HUES64 (cell line): ENCODE measurements around the gene CEP112.

ENCODE experiments used
- H3K27ac ChIP-seq: 2 replicates; pipeline ENCODE4 v1.7.0; 2013; ENCODE audit warnings: low read depth, low read length, inconsistent platforms
- H3K27me3 ChIP-seq: 2 replicates; pipeline ENCODE4 v1.6.1; 2013; ENCODE audit warnings: mild to moderate bottlenecking, low read length; ENCODE audit not compliant: insufficient read depth
- H3K36me3 ChIP-seq: 2 replicates; pipeline ENCODE4 v1.6.1; 2013; ENCODE audit warnings: mild to moderate bottlenecking, low read length; ENCODE audit not compliant: insufficient read depth
- H3K4me1 ChIP-seq: 2 replicates; pipeline ENCODE4 v1.6.1; 2013; ENCODE audit warnings: mild to moderate bottlenecking, low read length, moderate library complexity; ENCODE audit not compliant: insufficient read depth
- H3K4me3 ChIP-seq: 2 replicates; pipeline ENCODE4 v1.5.1; 2013; ENCODE audit warnings: mild to moderate bottlenecking, low read length, moderate library complexity
- H3K9ac ChIP-seq: 2 replicates; pipeline ENCODE4 v1.6.1; 2013; ENCODE audit warnings: mild to moderate bottlenecking, low read depth, low read length
- H3K9me3 ChIP-seq: 2 replicates; pipeline ENCODE4 v1.6.1; 2013; ENCODE audit warnings: low read depth, low read length; ENCODE audit not compliant: insufficient read depth
- WGBS: fragments of 150-250, 120-280 bp; methylation state at CpG from one replicate; pipeline ENCODE4 v1.1.7; 2013; ENCODE audit warnings: missing lambda C conversion rate; 5-methylcytosine and 5-hydroxymethylcytosine counted together

Gene CEP112

DNA sequence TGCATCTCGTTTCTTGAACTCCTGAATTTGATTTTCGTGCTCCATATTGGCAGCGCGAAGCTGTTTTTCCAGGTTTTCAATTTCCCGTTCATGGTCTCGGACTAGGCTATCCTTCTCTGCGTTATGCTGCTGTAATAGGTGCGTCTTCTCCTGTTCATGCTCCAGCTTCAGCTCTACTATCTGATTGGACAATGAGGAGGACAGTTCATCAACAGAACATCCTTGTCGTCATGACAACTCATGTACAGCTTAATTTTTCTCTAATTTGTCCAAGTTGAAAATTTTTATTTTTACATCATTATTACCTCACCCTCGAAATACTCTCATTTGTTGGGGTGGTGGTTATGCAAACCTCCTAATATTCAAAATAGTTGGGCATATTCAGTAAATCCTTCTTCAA, 289.8 kb downstream of the CEP112 start:
- H3K9me3 ChIP-seq, result no peaks in the 10 kb centered on the region
- no peak overlapping the region for H3K9ac ChIP-seq
- no peak overlapping the region for H3K4me3 ChIP-seq
- no peaks in the 10 kb centered on the region for H3K36me3 ChIP-seq
- peaks cover 11% of the 10 kb centered on the region; the same call in 1 of the 2 replicates for H3K4me1 ChIP-seq
- H3K27me3 ChIP-seq, result no peaks in the 10 kb centered on the region; the same call in 1 of the 2 replicates
- WGBS, result 94% methylated on average over 9 of the region's 10 CpGs
- H3K27ac ChIP-seq, result no peak overlapping the region

DNA sequence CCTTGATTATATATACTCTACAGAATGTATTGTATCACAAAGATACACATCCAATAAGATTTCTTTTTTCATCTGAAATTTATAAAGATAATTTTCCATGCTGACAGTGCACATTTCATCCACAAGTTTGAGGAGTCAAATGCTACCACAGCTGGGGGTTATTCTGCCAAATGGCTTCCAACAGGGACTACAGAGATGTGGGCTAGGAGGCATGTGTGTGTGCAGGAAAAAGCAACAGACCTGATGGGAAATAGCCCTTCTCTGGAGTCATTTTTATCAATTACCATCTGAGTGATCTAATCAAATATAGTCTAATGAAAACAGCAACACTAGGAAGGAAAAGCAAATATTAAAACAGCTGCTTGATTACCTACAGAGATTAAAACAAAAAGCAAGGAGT, 290.5 kb downstream of the CEP112 start:
- peaks cover 11% of the 10 kb centered on the region; the same call in 1 of the 2 replicates for H3K4me1 ChIP-seq
- H3K36me3 ChIP-seq, result no peaks in the 10 kb centered on the region
- H3K27me3 ChIP-seq, result no peaks in the 10 kb centered on the region; the same call in 1 of the 2 replicates
- no peak overlapping the region for H3K27ac ChIP-seq
- no peak overlapping the region for H3K4me3 ChIP-seq
- H3K9ac ChIP-seq, result no peak overlapping the region
- no peaks in the 10 kb centered on the region for H3K9me3 ChIP-seq

DNA sequence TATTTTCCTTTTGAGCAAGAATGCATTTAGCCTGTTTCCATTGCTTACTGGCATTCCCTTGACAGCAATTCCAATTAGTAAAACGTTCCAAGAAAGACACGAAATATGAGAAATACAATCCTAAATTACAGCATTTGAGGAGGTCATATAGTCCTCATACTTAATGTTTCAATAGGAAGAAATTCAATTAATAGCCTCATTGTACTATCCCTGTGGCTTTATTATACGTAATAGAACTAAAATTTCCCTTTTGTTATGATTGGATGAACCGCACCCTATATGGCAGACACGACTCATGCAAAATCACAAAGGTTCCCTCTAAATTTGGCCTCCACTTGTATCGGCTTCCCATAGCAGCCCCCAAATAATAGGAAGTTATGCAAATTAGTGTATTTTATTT, 291.7 kb downstream of the CEP112 start:
- WGBS, result 91% methylated on average over 5 of the region's 6 CpGs
- no peaks in the 10 kb centered on the region; the same call in 1 of the 2 replicates for H3K27me3 ChIP-seq
- no peaks in the 10 kb centered on the region for H3K9me3 ChIP-seq
- H3K4me3 ChIP-seq, result no peak overlapping the region
- H3K36me3 ChIP-seq, result no peaks in the 10 kb centered on the region
- no peak overlapping the region for H3K9ac ChIP-seq
- H3K4me1 ChIP-seq, result peaks cover 11% of the 10 kb centered on the region; the same call in 1 of the 2 replicates
- no peak overlapping the region for H3K27ac ChIP-seq

DNA sequence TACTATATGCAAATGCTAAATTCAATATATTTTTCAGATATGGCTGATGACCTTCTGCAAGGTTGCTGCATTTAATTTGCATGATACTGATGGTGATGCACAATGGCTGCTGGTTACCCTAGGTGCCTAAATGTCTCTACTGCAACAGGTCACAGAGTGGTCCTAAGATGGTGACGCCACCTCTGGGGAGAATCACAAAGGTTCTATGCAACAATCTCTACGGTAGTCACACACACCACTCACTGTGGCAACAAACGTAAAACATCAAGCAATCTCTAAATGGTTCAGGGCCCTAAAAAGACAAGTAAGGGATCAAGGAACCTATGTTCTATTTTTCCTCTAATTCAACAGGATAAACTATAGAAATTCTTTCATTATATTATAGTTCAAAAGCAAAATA, 293.3 kb downstream of the CEP112 start:
- Histone ChIP-seq H3K4me1 (peaks cover 11% of the 10 kb centered on the region; the same call in 1 of the 2 replicates), H3K27ac (no peak overlapping the region), H3K9ac (no peak overlapping the region), H3K4me3 (no peak overlapping the region), H3K9me3 (no peaks in the 10 kb centered on the region), H3K27me3 (no peaks in the 10 kb centered on the region; the same call in 1 of the 2 replicates), H3K36me3 (no peaks in the 10 kb centered on the region)
- 84% methylated on average over 3 of the region's 3 CpGs for WGBS

DNA sequence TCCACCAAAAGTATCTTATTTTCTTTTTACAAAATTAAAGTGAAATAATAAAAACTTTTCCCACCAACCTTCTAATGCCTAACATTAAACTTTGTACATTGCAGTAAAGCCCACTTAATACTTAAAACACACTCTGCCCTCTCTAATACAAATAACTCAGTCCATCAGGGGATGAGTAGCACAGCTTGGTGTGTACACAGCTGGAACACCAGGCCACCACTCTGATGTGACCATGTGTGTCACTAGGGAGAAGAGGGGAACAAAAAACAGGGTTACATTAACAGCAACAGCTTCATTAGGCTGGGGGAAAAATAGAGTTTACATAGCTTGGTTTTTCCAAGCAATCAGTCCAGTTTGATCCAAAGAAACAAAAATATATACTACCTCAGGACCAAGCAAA, 295.0 kb downstream of the CEP112 start:
- Histone ChIP-seq H3K9ac (no peak overlapping the region), H3K4me1 (no peaks in the 10 kb centered on the region), H3K27me3 (no peaks in the 10 kb centered on the region), H3K9me3 (no peaks in the 10 kb centered on the region), H3K4me3 (no peak overlapping the region), H3K36me3 (no peaks in the 10 kb centered on the region), H3K27ac (no peak overlapping the region)

DNA sequence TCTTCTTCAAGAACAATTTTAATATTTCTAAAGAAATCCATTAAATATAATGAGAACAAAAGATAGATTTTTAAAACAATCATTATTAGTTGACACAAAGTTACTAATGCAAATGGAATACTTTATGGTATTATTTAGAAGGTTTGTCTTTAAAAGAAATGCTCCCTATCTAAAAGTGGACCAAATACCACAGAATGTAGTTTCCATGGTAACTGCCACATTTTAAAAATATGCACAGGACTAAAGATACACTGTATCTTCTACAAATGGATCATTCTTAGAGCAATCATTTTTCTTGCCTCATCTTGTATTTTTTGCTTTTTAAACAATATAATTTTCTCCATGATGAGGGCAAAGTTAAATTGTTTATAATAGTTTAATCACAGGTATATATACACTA, 296.0 kb downstream of the CEP112 start:
- H3K9me3 ChIP-seq, result no peaks in the 10 kb centered on the region
- H3K9ac ChIP-seq, result no peak overlapping the region
- H3K27me3 ChIP-seq, result no peaks in the 10 kb centered on the region
- no peak overlapping the region for H3K27ac ChIP-seq
- H3K4me1 ChIP-seq, result no peaks in the 10 kb centered on the region
- H3K36me3 ChIP-seq, result no peaks in the 10 kb centered on the region
- H3K4me3 ChIP-seq, result no peak overlapping the region

DNA sequence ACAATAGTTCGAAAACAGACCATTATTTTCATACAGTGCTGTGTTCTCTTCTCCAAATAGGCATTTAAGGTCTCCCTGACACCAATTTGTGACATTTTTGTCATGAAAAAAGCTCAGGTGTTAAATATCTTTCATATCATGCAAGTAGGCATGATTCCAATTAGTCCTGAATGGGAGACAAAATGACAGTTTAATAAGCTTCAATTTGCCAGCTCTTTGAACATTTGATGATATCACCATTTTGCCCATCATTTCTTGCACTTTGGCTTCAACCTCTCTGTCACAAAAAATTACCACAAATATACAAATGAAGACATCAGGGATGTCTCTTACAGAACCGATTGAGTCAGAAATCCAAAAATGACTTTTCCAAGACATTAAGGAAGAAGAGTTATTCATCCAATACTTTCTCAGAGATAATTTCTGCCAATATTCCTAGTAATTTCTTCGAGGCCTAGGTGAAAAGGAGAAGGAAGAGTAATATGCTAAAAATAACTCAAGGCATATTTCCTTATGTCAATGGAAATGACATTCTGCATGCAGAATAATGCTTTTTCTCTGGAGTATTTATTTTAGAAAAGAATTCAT, 298.1 kb downstream of the CEP112 start:
- Histone ChIP-seq H3K27me3 (no peaks in the 10 kb centered on the region), H3K4me1 (no peaks in the 10 kb centered on the region), H3K9ac (no peak overlapping the region), H3K27ac (no peak overlapping the region), H3K9me3 (no peaks in the 10 kb centered on the region), H3K4me3 (no peak overlapping the region), H3K36me3 (no peaks in the 10 kb centered on the region)
- WGBS, result 94% methylated on average over 2 of the region's 3 CpGs

DNA sequence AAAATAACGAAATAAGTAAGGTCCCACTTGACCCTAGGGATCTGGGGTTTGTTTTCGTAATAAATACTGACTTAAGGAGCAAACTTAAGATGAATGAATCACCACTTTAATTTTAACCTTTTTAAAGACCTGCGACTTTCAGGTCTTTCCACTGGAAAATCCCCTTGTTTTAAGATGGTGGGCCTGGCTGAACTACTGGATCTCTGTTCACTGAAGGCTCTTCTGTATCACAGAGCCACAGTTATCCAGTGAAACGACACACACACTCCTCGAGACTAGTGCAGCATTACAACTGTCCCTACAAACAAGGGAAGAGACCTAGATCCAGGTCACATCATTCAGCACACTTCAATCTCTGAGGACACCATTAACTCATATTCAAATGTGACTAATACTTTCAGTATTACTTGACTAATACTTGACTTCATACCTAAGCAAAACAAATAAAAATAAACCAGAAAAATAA, 299.0 kb downstream of the CEP112 start:
- Histone ChIP-seq H3K4me3 (no peak overlapping the region), H3K9ac (no peak overlapping the region), H3K4me1 (no peaks in the 10 kb centered on the region), H3K9me3 (no peaks in the 10 kb centered on the region), H3K36me3 (no peaks in the 10 kb centered on the region), H3K27ac (no peak overlapping the region), H3K27me3 (no peaks in the 10 kb centered on the region)
- WGBS, result 94% methylated on average over 5 of the region's 5 CpGs

DNA sequence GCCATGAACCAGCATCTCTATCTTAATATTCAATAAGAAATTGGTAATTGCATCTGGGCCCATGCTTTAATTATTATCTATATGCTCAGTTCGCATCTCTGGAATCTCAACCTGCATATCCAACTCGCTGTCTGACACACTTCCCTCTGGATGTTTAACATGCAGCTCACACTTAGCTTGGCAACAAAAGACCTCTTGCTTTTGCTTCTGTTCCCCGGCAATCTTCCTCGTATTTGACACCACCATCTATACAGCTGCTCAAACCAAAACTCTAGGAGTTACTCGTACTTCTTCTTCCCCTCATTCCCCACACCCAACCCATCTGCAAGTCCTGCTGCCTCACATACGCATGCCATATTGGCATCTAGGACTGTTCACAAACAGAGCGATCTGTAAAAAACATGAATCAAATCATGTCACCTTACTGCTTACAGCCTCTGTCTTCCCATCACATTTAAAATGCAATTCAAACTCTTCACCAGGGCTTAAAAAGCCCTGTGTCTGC, 300.6 kb downstream of the CEP112 start:
- Histone ChIP-seq H3K9ac (no peak overlapping the region), H3K9me3 (no peaks in the 10 kb centered on the region), H3K27me3 (no peaks in the 10 kb centered on the region), H3K36me3 (no peaks in the 10 kb centered on the region), H3K27ac (no peak overlapping the region), H3K4me1 (no peaks in the 10 kb centered on the region), H3K4me3 (no peak overlapping the region)
- WGBS, result 94% methylated on average over 7 of the region's 7 CpGs

DNA sequence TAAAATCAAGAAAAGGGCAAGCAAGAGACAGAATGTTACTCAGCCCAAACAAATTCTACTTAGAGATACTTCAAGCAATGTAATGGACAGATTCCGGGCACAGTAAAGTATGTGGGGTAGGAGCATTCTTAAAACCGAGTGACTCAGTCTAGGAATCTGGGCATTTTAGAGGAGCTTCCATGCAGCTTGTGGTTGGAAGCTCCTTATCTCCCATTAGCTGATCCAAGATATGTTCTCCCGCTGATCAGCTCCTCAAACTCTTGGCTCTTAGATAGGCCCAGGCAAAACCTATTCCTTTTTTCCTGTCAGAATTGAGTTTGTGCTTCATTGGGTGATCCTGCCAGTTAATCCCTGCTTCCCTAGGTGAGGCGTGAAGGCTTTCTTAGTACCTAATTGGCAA, 303.3 kb downstream of the CEP112 start:
- Histone ChIP-seq H3K36me3 (no peaks in the 10 kb centered on the region), H3K27me3 (no peaks in the 10 kb centered on the region), H3K9ac (no peak overlapping the region), H3K27ac (no peak overlapping the region), H3K9me3 (no peaks in the 10 kb centered on the region), H3K4me1 (no peaks in the 10 kb centered on the region), H3K4me3 (no peak overlapping the region)
- WGBS, result 90% methylated on average over 4 of the region's 4 CpGs

DNA sequence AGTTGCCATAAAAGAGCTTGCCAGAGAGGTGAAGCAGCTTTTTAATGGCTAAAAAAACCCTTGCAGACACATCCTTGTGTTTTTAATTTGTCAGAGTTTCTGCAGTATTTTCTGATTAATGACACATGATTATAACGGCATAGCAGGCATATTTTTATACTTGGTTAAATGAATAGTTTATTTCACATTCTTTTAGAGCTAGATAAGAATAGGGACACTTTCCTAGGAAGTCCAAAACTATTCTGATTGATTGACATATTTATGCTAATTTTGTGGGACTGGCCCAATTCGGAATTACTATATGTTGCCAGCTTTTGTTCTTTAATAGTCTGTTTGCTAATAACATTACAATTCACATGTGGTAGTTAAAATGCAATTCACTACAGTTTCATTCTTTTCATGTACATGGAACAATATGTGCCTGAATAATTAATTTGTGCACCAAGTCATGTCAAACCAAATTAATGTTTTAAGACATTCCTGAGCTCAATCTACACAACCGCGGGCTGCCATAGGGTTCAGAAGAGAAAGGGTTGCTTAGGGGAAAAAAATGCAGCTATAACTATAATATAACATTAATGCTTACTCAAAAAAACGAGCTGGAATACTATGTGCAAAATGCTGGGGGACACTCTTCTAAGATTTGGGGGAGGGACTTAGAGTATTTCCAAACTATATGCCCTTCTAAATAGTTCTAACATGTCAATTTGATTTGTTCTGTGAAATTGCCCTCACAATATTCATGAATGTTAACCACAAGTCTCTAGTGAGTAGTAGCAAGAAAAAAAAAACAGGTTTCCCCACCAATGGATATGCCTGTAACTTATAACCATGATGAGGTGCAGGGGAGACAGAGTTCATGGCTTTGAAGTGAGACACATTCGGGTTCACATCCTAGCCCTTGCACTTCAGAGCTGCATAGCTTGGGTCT, 305.4 kb downstream of the CEP112 start:
- H3K4me1 ChIP-seq, result no peaks in the 10 kb centered on the region
- no peaks in the 10 kb centered on the region for H3K27me3 ChIP-seq
- no peaks in the 10 kb centered on the region for H3K36me3 ChIP-seq
- H3K27ac ChIP-seq, result no peak overlapping the region
- WGBS, result 92% methylated on average over 2 of the region's 6 CpGs
- no peaks in the 10 kb centered on the region for H3K9me3 ChIP-seq
- H3K4me3 ChIP-seq, result no peak overlapping the region
- H3K9ac ChIP-seq, result no peak overlapping the region
